Right renal pelvis (tissue), 4 donors: ENCODE results near the gene KCNJ4. TPM values are rescaled to one million over a fixed set of nuclear protein-coding genes. Genes with fewer than 3 reads are reported as not detected.
A peak's percentile ranks its signal among the peaks of the same experiment; 100 is the strongest.
"Not testable (repeated sequence)": the region's sequence is repeated elsewhere in the genome, so short reads cannot be mapped to it uniquely, and the experiment has no call there.

Source experiments
- DNase-seq, 4 donors: peaks; one replicate each; pipeline ENCODE4 v3.0.0-alpha.2; 2013; ENCODE audit warnings: low read depth in 4 of 4, low spot score in 3 of 4, missing footprints in 1 of 4
- polyA plus RNA-seq, 4 donors: library from polyadenylated mRNA; unstranded; fragments of 120-200 nt; gene quantifications; one replicate each; pipeline ENCODE4 v1.2.1, GENCODE V29; 2013; ENCODE audit not compliant: insufficient read length in 4 of 4

Gene KCNJ4
- polyA plus RNA-seq, 4 donors, result 0.17 to 0.51 (median 0.28) TPM

DNA sequence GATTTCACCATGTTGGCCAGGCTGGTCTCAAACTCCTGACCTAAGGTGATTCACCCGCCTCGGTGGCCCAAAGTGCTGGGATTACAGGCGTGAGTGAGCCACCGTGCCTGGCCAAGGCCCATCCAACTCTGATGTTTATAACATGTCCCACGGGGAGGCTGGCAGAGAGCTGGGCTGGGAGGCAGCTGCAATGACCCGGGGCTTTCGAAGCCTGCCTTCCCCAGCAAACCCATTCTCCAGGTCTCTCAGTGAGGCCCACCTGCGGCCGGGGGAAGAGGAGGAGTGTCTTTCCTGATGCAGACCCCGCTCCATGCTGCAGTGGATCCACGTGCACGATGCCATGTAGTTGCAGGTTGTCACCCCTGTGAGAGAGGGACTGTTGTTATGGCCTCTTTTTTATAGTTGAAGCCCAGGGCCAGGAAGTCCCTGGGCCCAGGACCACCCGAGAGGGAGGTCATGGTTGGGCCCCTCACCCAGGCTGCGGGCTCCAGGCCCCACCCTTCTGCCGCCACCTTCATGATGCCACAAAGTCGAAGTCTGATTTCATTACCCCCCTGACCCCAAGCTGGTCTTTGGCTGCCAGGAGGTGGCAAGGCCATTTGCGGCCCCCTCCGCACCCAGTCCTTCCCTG, 38.3 kb downstream of the KCNJ4 start:
- no peak for DNase-seq

- no peak for DNase-seq
These were observed 39.3 kb downstream of the KCNJ4 start for GRCh38 chr22:38415561-38416321.

DNA sequence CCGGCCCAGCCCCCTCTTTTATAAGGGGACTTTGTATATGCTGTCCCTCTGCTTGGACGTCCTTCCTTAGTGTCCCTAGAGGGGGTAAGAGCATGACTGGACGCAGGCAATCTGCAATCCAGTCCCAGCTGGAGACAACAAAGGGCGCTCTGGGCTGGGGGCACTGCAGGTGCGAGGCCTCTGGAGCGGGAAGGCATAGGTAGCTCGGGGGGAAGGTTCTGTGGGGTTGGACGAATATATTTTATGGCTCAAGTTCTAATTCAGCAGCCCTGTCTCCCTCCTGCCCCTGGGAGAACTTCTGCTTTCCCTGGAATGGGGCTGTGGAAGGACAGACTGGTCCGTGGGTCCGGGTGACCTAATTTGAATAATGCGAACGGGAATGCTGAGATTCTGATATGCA, 40.0 kb downstream of the KCNJ4 start:
- DNase-seq, result no peak

GRCh38 chr22:38414009-38414395, 41.0 kb downstream of the KCNJ4 start:
- no peak for DNase-seq

GRCh38 chr22:38413085-38414008, 41.7 kb downstream of the KCNJ4 start:
- DNase-seq, result no peak

DNA sequence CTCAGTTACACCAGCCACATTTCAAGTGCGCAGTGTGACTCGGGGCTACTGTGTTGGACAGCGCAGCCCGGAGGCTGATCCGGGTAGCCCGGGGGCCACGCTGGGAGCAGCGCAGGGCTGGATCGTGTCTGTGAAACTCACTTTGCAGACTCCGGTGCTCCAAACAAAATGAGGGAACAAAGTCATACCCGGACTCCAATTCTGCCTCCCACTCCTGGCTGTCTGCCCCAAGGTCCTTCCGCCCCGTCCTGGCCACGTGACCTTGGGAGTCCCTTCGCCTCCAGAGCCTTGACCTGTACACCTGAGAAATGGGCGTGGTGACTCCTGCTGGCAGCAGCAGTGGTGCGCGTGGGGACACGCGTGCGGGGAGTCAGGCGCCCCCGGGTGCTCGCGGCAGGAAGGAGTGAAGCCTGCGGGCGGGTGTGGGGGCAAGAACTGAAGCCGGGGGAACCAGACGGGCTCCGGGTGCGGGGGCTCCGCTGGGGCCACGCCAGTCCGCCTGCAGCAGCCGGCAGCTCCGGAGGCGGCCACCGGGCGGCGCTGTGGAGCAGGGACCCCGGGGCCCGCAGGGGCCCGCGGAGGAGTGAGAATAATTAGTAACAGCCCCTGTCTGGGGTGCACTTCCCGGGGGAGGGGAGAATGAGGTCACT, 42.4 kb downstream of the KCNJ4 start:
- no peak for DNase-seq

GRCh38 chr22:38411016-38411415, 44.0 kb downstream of the KCNJ4 start:
- DNase-seq, result no peak

DNA sequence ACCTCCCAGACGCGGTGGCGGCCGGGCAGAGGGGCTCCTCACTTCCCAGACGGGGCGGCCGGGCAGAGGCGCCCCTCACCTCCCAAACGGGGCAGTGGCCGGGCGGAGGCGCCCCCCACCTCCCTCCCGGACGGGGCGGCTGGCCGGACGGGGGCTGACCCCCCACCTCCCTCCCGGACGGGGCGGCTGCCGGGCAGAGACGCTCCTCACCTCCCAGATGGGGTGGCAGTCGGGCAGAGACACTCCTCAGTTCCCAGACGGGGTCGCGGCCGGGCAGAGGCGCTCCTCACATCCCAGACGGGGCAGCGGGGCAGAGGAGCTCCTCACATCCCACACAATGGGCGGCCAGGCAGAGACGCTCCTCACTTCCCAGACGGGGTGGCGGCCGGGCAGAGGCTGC, 45.1 kb downstream of the KCNJ4 start:
- not testable (repeated sequence) for DNase-seq

GRCh38 chr22:38406617-38407016, 48.4 kb downstream of the KCNJ4 start:
- DNase-seq, result no peak

DNA sequence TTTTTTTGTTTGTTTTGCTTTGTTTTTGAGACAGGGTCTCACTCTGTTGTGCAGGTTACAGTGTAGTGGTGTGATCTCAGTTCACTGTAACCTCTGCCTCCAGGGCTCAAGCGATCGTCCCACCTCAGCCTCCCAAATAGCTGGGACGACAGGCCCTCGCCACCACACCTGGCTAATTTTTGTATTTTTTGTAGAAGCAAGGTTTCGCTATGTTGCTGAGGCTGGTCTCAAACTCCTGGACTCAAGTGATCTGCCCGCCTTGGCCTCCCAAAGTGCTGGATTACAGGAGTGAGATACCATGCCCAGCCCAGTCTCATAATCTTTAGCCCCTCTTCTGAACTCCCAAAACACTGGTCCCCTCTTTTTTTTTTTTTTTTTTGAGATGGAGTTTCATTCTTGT, 50.6 kb downstream of the KCNJ4 start:
- DNase-seq, result no peak

DNA sequence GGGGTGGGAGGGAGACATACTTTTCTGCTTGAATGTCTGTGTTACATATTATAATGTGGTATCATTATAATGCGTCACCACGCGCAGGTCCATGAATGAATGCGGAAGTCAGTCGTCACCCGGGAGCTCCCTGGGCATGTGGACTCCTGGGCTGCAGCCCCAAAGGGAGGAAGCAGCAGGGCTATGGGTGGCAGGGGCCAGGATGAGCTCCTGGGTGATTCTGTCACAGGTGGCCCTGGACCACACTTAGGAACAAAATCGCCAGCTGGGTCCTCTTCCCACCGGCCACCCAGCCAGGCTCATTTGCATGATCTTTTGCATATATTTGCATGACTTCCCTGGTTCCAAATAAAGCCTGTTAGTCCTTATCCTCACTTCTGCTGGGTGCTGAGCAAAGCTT, 51.2 kb downstream of the KCNJ4 start:
- no peak for DNase-seq

GRCh38 chr22:38402204-38402603, 52.8 kb downstream of the KCNJ4 start:
- no peak for DNase-seq

GRCh38 chr22:38401336-38402084, 53.5 kb downstream of the KCNJ4 start:
- no peak for DNase-seq

- DNase-seq, result not testable (repeated sequence)
These were observed 54.7 kb downstream of the KCNJ4 start for GRCh38 chr22:38400256-38400655.

GRCh38 chr22:38398609-38399461, 56.2 kb downstream of the KCNJ4 start:
- DNase-seq, result peak in 2 of 4 donors; percentile 52 to 69

- not testable (repeated sequence) for DNase-seq
These were observed 56.8 kb downstream of the KCNJ4 start for GRCh38 chr22:38398181-38398608.

GRCh38 chr22:38397189-38398085, 57.6 kb downstream of the KCNJ4 start:
- DNase-seq, result no peak
